ENCODE measurements around the gene NDST1.

- no peak for TF ChIP-seq CTCF (IDR thresholded peaks at IDR 0.05)
- no peak for TF ChIP-seq ZFX (IDR thresholded peaks at IDR 0.05; ENCODE audit: borderline replicate concordance)
These were observed 15.3 kb upstream of the NDST1 start for GRCh38 chr5:150492621-150493020.

Data from 22Rv1 (cell line).